ENCODE measurements around the gene CAMSAP1. TPM values are rescaled to one million over a fixed set of nuclear protein-coding genes. Genes with fewer than 3 reads are reported as not detected.

Gene CAMSAP1
- polyA plus RNA-seq, 1 donor from 2014 or later, result 58.5 TPM

DNA sequence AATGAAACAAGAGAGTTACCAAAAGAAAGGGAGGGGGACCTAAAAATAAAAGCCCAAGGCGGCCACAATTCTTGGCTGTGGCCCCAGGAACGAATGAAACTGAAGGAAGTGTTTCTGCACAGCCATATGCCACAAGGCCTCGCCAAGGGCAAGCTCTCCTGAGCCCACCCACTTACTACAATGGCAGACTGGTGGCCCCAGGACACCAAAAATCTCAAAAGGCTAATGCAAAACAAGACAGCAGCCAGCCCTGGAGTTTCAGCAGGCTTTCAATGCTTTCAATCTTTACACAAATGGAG is 4.0 kb downstream of the CAMSAP1 start:
- Histone ChIP-seq H3K4me3 (ENCODE audit: low read length) (no peak overlapping the region), H4K20me1 (ENCODE audit: insufficient read depth) (peaks cover 6% of the 10 kb centered on the region)
- no peak for TF ChIP-seq TAF1 (IDR thresholded peaks at IDR 0.05; ENCODE audit: low read depth)
- no peak for TF ChIP-seq POLR2AphosphoS5 (IDR thresholded peaks at IDR 0.05)
- TF ChIP-seq MXI1 (conservative IDR thresholded peaks at IDR 0.05; ENCODE audit: poor library complexity, severe bottlenecking), result no peak
- TF ChIP-seq, protein P1, sequence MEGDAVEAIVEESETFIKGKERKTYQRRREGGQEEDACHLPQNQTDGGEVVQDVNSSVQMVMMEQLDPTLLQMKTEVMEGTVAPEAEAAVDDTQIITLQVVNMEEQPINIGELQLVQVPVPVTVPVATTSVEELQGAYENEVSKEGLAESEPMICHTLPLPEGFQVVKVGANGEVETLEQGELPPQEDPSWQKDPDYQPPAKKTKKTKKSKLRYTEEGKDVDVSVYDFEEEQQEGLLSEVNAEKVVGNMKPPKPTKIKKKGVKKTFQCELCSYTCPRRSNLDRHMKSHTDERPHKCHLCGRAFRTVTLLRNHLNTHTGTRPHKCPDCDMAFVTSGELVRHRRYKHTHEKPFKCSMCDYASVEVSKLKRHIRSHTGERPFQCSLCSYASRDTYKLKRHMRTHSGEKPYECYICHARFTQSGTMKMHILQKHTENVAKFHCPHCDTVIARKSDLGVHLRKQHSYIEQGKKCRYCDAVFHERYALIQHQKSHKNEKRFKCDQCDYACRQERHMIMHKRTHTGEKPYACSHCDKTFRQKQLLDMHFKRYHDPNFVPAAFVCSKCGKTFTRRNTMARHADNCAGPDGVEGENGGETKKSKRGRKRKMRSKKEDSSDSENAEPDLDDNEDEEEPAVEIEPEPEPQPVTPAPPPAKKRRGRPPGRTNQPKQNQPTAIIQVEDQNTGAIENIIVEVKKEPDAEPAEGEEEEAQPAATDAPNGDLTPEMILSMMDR (IDR thresholded peaks at IDR 0.05; ENCODE audit: poor library complexity, severe bottlenecking), result no peak
- no peak for TF ChIP-seq RAD21 (conservative IDR thresholded peaks at IDR 0.05)
- TF ChIP-seq, protein P2, sequence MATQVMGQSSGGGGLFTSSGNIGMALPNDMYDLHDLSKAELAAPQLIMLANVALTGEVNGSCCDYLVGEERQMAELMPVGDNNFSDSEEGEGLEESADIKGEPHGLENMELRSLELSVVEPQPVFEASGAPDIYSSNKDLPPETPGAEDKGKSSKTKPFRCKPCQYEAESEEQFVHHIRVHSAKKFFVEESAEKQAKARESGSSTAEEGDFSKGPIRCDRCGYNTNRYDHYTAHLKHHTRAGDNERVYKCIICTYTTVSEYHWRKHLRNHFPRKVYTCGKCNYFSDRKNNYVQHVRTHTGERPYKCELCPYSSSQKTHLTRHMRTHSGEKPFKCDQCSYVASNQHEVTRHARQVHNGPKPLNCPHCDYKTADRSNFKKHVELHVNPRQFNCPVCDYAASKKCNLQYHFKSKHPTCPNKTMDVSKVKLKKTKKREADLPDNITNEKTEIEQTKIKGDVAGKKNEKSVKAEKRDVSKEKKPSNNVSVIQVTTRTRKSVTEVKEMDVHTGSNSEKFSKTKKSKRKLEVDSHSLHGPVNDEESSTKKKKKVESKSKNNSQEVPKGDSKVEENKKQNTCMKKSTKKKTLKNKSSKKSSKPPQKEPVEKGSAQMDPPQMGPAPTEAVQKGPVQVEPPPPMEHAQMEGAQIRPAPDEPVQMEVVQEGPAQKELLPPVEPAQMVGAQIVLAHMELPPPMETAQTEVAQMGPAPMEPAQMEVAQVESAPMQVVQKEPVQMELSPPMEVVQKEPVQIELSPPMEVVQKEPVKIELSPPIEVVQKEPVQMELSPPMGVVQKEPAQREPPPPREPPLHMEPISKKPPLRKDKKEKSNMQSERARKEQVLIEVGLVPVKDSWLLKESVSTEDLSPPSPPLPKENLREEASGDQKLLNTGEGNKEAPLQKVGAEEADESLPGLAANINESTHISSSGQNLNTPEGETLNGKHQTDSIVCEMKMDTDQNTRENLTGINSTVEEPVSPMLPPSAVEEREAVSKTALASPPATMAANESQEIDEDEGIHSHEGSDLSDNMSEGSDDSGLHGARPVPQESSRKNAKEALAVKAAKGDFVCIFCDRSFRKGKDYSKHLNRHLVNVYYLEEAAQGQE (IDR thresholded peaks at IDR 0.05; ENCODE audit: borderline replicate concordance), result no peak
- no peak for TF ChIP-seq SMC3 (conservative IDR thresholded peaks at IDR 0.05; ENCODE audit: poor library complexity)
- TF ChIP-seq EP300 (conservative IDR thresholded peaks at IDR 0.05; ENCODE audit: poor library complexity, severe bottlenecking), result no peak
- TF ChIP-seq EZH2 (IDR thresholded peaks at IDR 0.05; ENCODE audit: borderline replicate concordance, insufficient read depth, low read length, poor library complexity, severe bottlenecking), result no peak

DNA sequence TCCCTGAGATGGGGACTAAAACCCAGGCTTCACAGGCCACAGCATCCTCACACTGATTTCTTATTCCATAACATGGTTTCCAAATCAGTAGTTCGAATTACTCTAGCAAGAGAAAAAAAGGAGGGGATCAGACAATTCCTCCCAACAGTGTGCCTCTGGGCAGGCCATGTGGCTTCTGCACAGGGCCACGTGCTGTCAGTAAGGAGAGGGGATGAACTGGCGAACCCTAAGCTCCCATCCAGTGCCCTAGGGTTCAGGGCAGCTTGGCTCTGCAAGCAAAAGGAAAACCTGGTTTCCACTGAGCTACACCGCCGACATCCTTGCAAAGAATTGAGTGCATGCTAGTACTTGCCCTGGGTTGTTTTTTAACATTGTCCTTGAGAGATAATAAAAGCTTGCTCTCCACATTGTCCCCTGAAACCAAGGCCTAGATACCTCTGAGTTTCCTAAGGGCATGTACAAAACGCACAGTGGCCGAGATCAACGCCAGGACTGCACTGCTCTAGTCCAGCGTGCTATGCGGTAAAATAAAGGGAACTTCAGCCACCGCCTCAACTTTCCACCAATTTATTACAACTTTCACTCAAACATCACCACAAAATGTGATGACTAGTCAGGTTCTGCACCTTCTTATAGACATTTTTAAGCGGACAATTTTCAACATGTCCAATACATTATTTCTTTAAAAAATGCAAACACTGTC is 4.5 kb downstream of the CAMSAP1 start:
- Histone ChIP-seq H3K9me3 (ENCODE audit: low read length) (no peaks in the 10 kb centered on the region), H3K4me3 (ENCODE audit: low read length) (no peak overlapping the region), H3K36me3 (ENCODE audit: insufficient read depth, low read length) (peaks cover 2% of the 10 kb centered on the region), H2AFZ (ENCODE audit: low read depth, low read length) (no peak overlapping the region), H4K20me1 (ENCODE audit: insufficient read depth) (peaks cover 6% of the 10 kb centered on the region), H3K27ac (ENCODE audit: low read length) (no peak overlapping the region), H3K9ac (ENCODE audit: low read length) (no peak overlapping the region), H3K79me2 (replicated peaks; ENCODE audit: insufficient read depth, low read length) (peaks cover 87% of the 10 kb centered on the region), H3K9me2 (ENCODE audit: insufficient read depth, low read length) (no peaks in the 10 kb centered on the region), H3F3A (ENCODE audit: insufficient read depth, low read length, poor library complexity, severe bottlenecking) (no peaks in the 10 kb centered on the region), H3K4me2 (ENCODE audit: low read length) (no peak overlapping the region), H3K27me3 (ENCODE audit: insufficient read depth, low read depth, low read length) (no peaks in the 10 kb centered on the region)
- TF ChIP-seq RAD21 (conservative IDR thresholded peaks at IDR 0.05) (no peak), MXI1 (conservative IDR thresholded peaks at IDR 0.05; ENCODE audit: poor library complexity, severe bottlenecking) (no peak), POLR2AphosphoS5 (IDR thresholded peaks at IDR 0.05) (no peak), TAF1 (IDR thresholded peaks at IDR 0.05; ENCODE audit: low read depth) (no peak), EZH2 (IDR thresholded peaks at IDR 0.05; ENCODE audit: borderline replicate concordance, insufficient read depth, low read length, poor library complexity, severe bottlenecking) (no peak), SMC3 (conservative IDR thresholded peaks at IDR 0.05; ENCODE audit: poor library complexity) (no peak), EP300 (conservative IDR thresholded peaks at IDR 0.05; ENCODE audit: poor library complexity, severe bottlenecking) (no peak)
- TF ChIP-seq, protein P2 (IDR thresholded peaks at IDR 0.05; ENCODE audit: borderline replicate concordance), result no peak
- TF ChIP-seq, protein P1 (IDR thresholded peaks at IDR 0.05; ENCODE audit: poor library complexity, severe bottlenecking), result no peak

More for the DNA sequence above, 4.0 kb downstream of the CAMSAP1 start:
- H3K4me2 ChIP-seq (ENCODE audit: low read length), result no peak overlapping the region
- H3K79me2 ChIP-seq (replicated peaks; ENCODE audit: insufficient read depth, low read length), result peaks cover 84% of the 10 kb centered on the region
- no peaks in the 10 kb centered on the region for H3F3A ChIP-seq (ENCODE audit: insufficient read depth, low read length, poor library complexity, severe bottlenecking)
- no peaks in the 10 kb centered on the region for H3K9me2 ChIP-seq (ENCODE audit: insufficient read depth, low read length)
- H3K36me3 ChIP-seq (ENCODE audit: insufficient read depth, low read length), result no peaks in the 10 kb centered on the region
- H3K27ac ChIP-seq (ENCODE audit: low read length), result no peak overlapping the region
- H3K27me3 ChIP-seq (ENCODE audit: insufficient read depth, low read depth, low read length), result no peaks in the 10 kb centered on the region
- H3K9me3 ChIP-seq (ENCODE audit: low read length), result no peaks in the 10 kb centered on the region
- H3K9ac ChIP-seq (ENCODE audit: low read length), result no peak overlapping the region
- no peak overlapping the region for H2AFZ ChIP-seq (ENCODE audit: low read depth, low read length)

Data from neural cell (in vitro differentiated cells).